GM12872 (cell line): ENCODE measurements around the gene SPECC1.
A peak's percentile ranks its signal among the peaks of the same experiment; 100 is the strongest.

Experiments used
- TF ChIP-seq, protein P1 (sequence below): IDR thresholded peaks from 3 replicates; pipeline ENCODE4 v1.5.1; 2011; ENCODE audit warnings: low read depth, mild to moderate bottlenecking, low read length, moderate library complexity; ENCODE audit not compliant: insufficient read depth

The SPECC1 gene

GRCh38 chr17:19979917-19980770, 29.0 kb upstream of the SPECC1 start:
- TF ChIP-seq, protein P1, sequence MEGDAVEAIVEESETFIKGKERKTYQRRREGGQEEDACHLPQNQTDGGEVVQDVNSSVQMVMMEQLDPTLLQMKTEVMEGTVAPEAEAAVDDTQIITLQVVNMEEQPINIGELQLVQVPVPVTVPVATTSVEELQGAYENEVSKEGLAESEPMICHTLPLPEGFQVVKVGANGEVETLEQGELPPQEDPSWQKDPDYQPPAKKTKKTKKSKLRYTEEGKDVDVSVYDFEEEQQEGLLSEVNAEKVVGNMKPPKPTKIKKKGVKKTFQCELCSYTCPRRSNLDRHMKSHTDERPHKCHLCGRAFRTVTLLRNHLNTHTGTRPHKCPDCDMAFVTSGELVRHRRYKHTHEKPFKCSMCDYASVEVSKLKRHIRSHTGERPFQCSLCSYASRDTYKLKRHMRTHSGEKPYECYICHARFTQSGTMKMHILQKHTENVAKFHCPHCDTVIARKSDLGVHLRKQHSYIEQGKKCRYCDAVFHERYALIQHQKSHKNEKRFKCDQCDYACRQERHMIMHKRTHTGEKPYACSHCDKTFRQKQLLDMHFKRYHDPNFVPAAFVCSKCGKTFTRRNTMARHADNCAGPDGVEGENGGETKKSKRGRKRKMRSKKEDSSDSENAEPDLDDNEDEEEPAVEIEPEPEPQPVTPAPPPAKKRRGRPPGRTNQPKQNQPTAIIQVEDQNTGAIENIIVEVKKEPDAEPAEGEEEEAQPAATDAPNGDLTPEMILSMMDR = no peak

DNA sequence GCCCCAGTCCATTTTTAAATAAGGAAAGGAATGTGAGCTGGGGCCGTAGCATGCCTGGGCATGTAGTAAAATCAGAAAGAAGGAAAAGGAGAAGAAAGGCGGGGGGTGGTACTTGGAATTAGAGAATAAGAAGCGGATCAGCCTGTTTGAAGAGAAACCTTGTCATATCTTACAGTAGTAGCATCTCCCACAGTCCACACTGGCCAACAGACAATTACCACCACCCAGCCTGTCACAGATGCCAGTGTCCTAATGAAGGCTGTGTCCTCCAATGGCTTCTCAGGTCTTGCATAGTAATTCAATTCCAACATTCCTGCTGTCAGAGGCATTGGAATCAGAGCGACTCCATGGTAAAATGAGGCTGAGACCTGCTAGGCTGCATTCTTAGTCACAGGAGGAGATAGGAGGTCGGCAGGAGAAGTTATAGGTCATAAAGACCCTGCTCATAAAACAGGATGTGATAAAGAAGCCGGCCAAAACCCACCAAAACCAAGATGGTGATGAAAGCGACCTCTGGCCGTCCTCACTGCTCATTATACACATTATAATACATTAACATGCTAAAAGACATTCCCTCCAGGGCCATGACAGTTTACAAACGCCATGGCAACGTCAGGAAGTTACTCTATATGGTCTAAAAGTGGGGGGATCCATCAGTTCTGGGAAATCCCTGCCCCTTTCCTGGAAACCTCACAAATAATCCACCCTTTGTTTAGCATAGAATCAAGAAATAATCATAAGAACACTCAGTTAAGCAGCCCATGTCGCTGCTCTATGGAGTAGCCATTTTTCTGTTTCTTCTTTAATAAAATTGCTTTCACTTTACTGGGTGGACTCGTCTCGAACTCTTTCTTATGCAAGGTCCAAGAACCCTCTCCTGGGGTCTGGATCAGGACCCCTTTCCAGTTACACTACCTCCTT, 22.0 kb upstream of the SPECC1 start:
- TF ChIP-seq, protein P1 = no peak

DNA sequence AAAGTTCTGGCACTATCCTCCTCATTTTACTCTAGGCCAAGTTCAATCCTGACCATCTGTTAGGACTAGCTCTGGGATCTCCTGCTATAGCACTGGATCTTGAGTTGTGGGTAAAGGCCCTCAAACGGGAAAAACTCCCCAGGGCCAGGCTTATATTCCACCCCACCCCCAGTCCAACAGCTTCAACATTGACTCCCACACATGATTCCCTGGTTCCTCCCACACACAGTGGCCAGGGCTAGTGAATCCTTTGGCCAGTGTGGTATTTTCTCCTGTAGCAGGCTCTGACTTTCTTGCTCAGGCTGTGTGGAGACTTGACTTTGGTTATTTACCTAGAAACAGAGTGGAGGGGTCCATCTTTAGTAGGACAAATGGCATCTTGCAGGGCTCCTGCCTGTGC, 21.3 kb upstream of the SPECC1 start:
- TF ChIP-seq, protein P1 = no peak

- TF ChIP-seq, protein P1 = no peak
Measured at GRCh38 chr17:19991252-19991885, 17.8 kb upstream of the SPECC1 start.

GRCh38 chr17:19992803-19993713, 16.1 kb upstream of the SPECC1 start:
- TF ChIP-seq, protein P1 = peak; percentile 68

DNA sequence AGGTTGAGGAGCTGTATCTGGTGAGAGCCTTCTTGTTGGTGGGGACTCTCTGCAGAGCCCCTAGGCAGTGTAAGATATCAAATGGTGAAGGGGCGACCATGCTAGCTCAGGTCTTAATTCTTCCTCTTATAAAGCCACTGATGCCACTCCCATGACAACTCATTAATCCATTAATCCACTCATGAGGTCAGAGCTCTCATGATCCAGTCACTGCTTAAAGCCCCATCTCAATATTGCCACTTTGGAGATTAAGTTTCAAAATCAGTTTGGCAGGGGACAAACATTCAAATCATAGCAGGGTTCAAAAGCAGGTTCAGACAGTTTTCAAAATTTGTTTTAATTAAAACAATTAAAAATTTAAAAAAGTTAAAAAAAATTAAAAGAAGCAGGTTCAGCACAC, 13.1 kb upstream of the SPECC1 start:
- TF ChIP-seq, protein P1 = no peak
